ENCODE results near the gene TTLL11. TPM values are rescaled to one million over a fixed set of nuclear protein-coding genes. Genes with fewer than 3 reads are reported as not detected.

Gene TTLL11
- total RNA-seq, 2 experiments from 2014 or later = 1.5 to 2.1 TPM

GRCh38 chr9:121868626-121869025, 224.5 kb downstream of the TTLL11 start:
- no peak for DNase-seq
- Mint-ChIP-seq H3K36me3 (ENCODE audit: low read depth) (no peaks in the 10 kb centered on the region), H3K4me1 (no peaks in the 10 kb centered on the region), H3K9me3 (no peaks in the 10 kb centered on the region), H3K27me3 (no peaks in the 10 kb centered on the region), H3K4me3 (no peak overlapping the region), H3K27ac (no peak overlapping the region)
- CTCF ChIA-PET = no interaction called here
- POLR2A ChIA-PET = no interaction called here

- Mint-ChIP-seq H3K4me1 (no peaks in the 10 kb centered on the region), H3K9me3 (no peaks in the 10 kb centered on the region), H3K4me3 (no peak overlapping the region), H3K27me3 (no peaks in the 10 kb centered on the region), H3K27ac (no peak overlapping the region), H3K36me3 (ENCODE audit: low read depth) (no peaks in the 10 kb centered on the region)
- POLR2A ChIA-PET = no interaction called here
- no peak for DNase-seq
- CTCF ChIA-PET = no interaction called here
Observed at GRCh38 chr9:121866927-121867326, 226.2 kb downstream of the TTLL11 start.

- no peaks in the 10 kb centered on the region for H3K27me3 Mint-ChIP-seq
- no peaks in the 10 kb centered on the region for H3K9me3 Mint-ChIP-seq
- H3K4me1 Mint-ChIP-seq = no peaks in the 10 kb centered on the region
- H3K36me3 Mint-ChIP-seq (ENCODE audit: low read depth) = no peaks in the 10 kb centered on the region
- POLR2A ChIA-PET = no interaction called here
- no peak overlapping the region for H3K27ac Mint-ChIP-seq
- no peak overlapping the region for H3K4me3 Mint-ChIP-seq
- CTCF ChIA-PET = no interaction called here
- no peak for DNase-seq
Observed at GRCh38 chr9:121865884-121866283, 227.2 kb downstream of the TTLL11 start.

GRCh38 chr9:121865060-121865459, 228.0 kb downstream of the TTLL11 start:
- no peak overlapping the region for H3K4me3 Mint-ChIP-seq
- H3K27me3 Mint-ChIP-seq = no peaks in the 10 kb centered on the region
- H3K36me3 Mint-ChIP-seq (ENCODE audit: low read depth) = no peaks in the 10 kb centered on the region
- DNase-seq = no peak
- no peak overlapping the region for H3K27ac Mint-ChIP-seq
- no peaks in the 10 kb centered on the region for H3K4me1 Mint-ChIP-seq
- ChIA-PET POLR2A (no interaction called here), CTCF (no interaction called here)
- H3K9me3 Mint-ChIP-seq = no peaks in the 10 kb centered on the region

- Mint-ChIP-seq H3K4me3 (no peak overlapping the region), H3K36me3 (ENCODE audit: low read depth) (no peaks in the 10 kb centered on the region), H3K27ac (no peak overlapping the region), H3K9me3 (no peaks in the 10 kb centered on the region), H3K4me1 (no peaks in the 10 kb centered on the region), H3K27me3 (no peaks in the 10 kb centered on the region)
- CTCF ChIA-PET = no interaction called here
- no peak for DNase-seq
- POLR2A ChIA-PET = no interaction called here
Observed at GRCh38 chr9:121863955-121864354, 229.2 kb downstream of the TTLL11 start.

- ChIA-PET CTCF (interaction anchor here (1.2 kb wide), 1 partner anchor 176 kb away, joined by 3 read pairs; no protein-coding TSS in a partner anchor), POLR2A (no interaction called here)
- Mint-ChIP-seq H3K36me3 (ENCODE audit: low read depth) (no peaks in the 10 kb centered on the region), H3K9me3 (no peaks in the 10 kb centered on the region), H3K27me3 (no peaks in the 10 kb centered on the region), H3K27ac (no peak overlapping the region), H3K4me1 (no peaks in the 10 kb centered on the region), H3K4me3 (no peak overlapping the region)
- DNase-seq = no peak
Observed at GRCh38 chr9:121862371-121863332, 230.5 kb downstream of the TTLL11 start.

- ChIA-PET CTCF (interaction anchor here (1.2 kb wide), 1 partner anchor 175 kb away, joined by 3 read pairs; no protein-coding TSS in a partner anchor), POLR2A (no interaction called here)
- no peak overlapping the region for H3K27ac Mint-ChIP-seq
Observed at GRCh38 chr9:121861501-121862180, 231.5 kb downstream of the TTLL11 start.

GRCh38 chr9:121860744-121861143, 232.4 kb downstream of the TTLL11 start:
- CTCF ChIA-PET = no interaction called here
- no peaks in the 10 kb centered on the region for H3K36me3 Mint-ChIP-seq (ENCODE audit: low read depth)
- POLR2A ChIA-PET = no interaction called here

More at GRCh38 chr9:121861501-121862180, 231.5 kb downstream of the TTLL11 start:
- H3K27me3 Mint-ChIP-seq = no peaks in the 10 kb centered on the region
- DNase-seq = no peak
- no peaks in the 10 kb centered on the region for H3K36me3 Mint-ChIP-seq (ENCODE audit: low read depth)
- H3K4me3 Mint-ChIP-seq = no peak overlapping the region
- H3K4me1 Mint-ChIP-seq = no peaks in the 10 kb centered on the region
- H3K9me3 Mint-ChIP-seq = no peaks in the 10 kb centered on the region

GRCh38 chr9:121860213-121860612, 232.9 kb downstream of the TTLL11 start:
- no peak for DNase-seq
- H3K36me3 Mint-ChIP-seq (ENCODE audit: low read depth) = no peaks in the 10 kb centered on the region
- no peak overlapping the region for H3K27ac Mint-ChIP-seq
- no peaks in the 10 kb centered on the region for H3K27me3 Mint-ChIP-seq
- POLR2A ChIA-PET = no interaction called here
- CTCF ChIA-PET = no interaction called here
- no peak overlapping the region for H3K4me3 Mint-ChIP-seq
- no peaks in the 10 kb centered on the region for H3K4me1 Mint-ChIP-seq
- H3K9me3 Mint-ChIP-seq = no peaks in the 10 kb centered on the region

More at GRCh38 chr9:121860744-121861143, 232.4 kb downstream of the TTLL11 start:
- no peaks in the 10 kb centered on the region for H3K4me1 Mint-ChIP-seq
- H3K4me3 Mint-ChIP-seq = no peak overlapping the region
- H3K27me3 Mint-ChIP-seq = no peaks in the 10 kb centered on the region
- no peaks in the 10 kb centered on the region for H3K9me3 Mint-ChIP-seq
- H3K27ac Mint-ChIP-seq = no peak overlapping the region
- DNase-seq = no peak

- Mint-ChIP-seq H3K4me1 (no peaks in the 10 kb centered on the region), H3K27me3 (no peaks in the 10 kb centered on the region), H3K27ac (no peak overlapping the region), H3K9me3 (no peaks in the 10 kb centered on the region), H3K36me3 (ENCODE audit: low read depth) (no peaks in the 10 kb centered on the region), H3K4me3 (no peak overlapping the region)
- CTCF ChIA-PET = no interaction called here
- no peak for DNase-seq
- POLR2A ChIA-PET = no interaction called here
Observed at GRCh38 chr9:121859646-121860045, 233.5 kb downstream of the TTLL11 start.

GRCh38 chr9:121858788-121859187, 234.3 kb downstream of the TTLL11 start:
- CTCF ChIA-PET = no interaction called here

GRCh38 chr9:121857928-121858327, 235.2 kb downstream of the TTLL11 start:
- Mint-ChIP-seq H3K4me1 (no peaks in the 10 kb centered on the region), H3K36me3 (ENCODE audit: low read depth) (no peaks in the 10 kb centered on the region), H3K27ac (no peak overlapping the region), H3K4me3 (no peak overlapping the region), H3K9me3 (no peaks in the 10 kb centered on the region), H3K27me3 (no peaks in the 10 kb centered on the region)
- ChIA-PET CTCF (no interaction called here), POLR2A (no interaction called here)
- no peak for DNase-seq

More at GRCh38 chr9:121858788-121859187, 234.3 kb downstream of the TTLL11 start:
- Mint-ChIP-seq H3K36me3 (ENCODE audit: low read depth) (no peaks in the 10 kb centered on the region), H3K27ac (no peak overlapping the region), H3K27me3 (no peaks in the 10 kb centered on the region), H3K9me3 (no peaks in the 10 kb centered on the region), H3K4me3 (no peak overlapping the region), H3K4me1 (no peaks in the 10 kb centered on the region)
- POLR2A ChIA-PET = no interaction called here
- no peak for DNase-seq

- no peaks in the 10 kb centered on the region for H3K4me1 Mint-ChIP-seq
- no peaks in the 10 kb centered on the region for H3K9me3 Mint-ChIP-seq
- no peaks in the 10 kb centered on the region for H3K27me3 Mint-ChIP-seq
- H3K27ac Mint-ChIP-seq = no peak overlapping the region
- H3K36me3 Mint-ChIP-seq (ENCODE audit: low read depth) = no peaks in the 10 kb centered on the region
- POLR2A ChIA-PET = no interaction called here
- H3K4me3 Mint-ChIP-seq = no peak overlapping the region
- DNase-seq = no peak
- CTCF ChIA-PET = no interaction called here
Observed at GRCh38 chr9:121855476-121855875, 237.6 kb downstream of the TTLL11 start.
